B cell (primary cell): ENCODE measurements around the gene MTCL1. TPM values are rescaled to one million over a fixed set of nuclear protein-coding genes. Genes with fewer than 3 reads are reported as not detected.

Experiments
- ATAC-seq: fragments of 200-7000 bp; cut with Tn5 transposase; one replicate; pipeline ENCODE4 v1.10.0; 2021; ENCODE audit warnings: low read depth, mild to moderate bottlenecking, moderate number of reproducible peaks, moderate library complexity
- CTCF ChIA-PET: fragments of 350-600 bp; sonication (Branson Sonifier 250); formaldehyde crosslinking; loops from one replicate; lab custom pipeline; 2021; ENCODE audit warnings: antibody characterized with exemption, inconsistent platforms; lab: Charles Lee
- POLR2A ChIA-PET: fragments of 350-600 bp; sonication (Branson Sonifier 250); formaldehyde crosslinking; loops from one replicate; lab custom pipeline; 2021; ENCODE audit warnings: antibody characterized with exemption; lab: Charles Lee
- DNase-seq: peaks from one replicate; pipeline ENCODE4 v3.0.0; 2013
- H2AFZ ChIP-seq: 2 replicates; pipeline ENCODE4 v1.6.1; 2012; ENCODE audit warnings: mild to moderate bottlenecking, low read depth, low read length; ENCODE audit not compliant: insufficient read depth, poor library complexity, severe bottlenecking
- H3K27ac ChIP-seq, 2 donors: 1 replicate in 1 of 2; 2 replicates in 1 of 2; pipeline ENCODE4 v1.5.1; 2012 to 2013; ENCODE audit warnings: low read length in 2 of 2, mild to moderate bottlenecking in 2 of 2, moderate library complexity in 1 of 2
- H3K27me3 ChIP-seq, 4 experiments: fragments of 200-600 bp in 1 of 4; sonication (generic) in 1 of 4; replicated peaks in 1 of 4; 1 replicate in 2 of 4; 2 replicates in 2 of 4; pipeline versions ENCODE4 v1.6.1 to v1.7.0; 2013 to 2016; ENCODE audit warnings: low read length in 3 of 4, mild to moderate bottlenecking in 2 of 4, mixed read lengths in 1 of 4, moderate library complexity in 1 of 4; ENCODE audit not compliant: insufficient read depth in 4 of 4, control insufficient read depth in 3 of 4; ENCODE audit errors: control extremely low read depth in 1 of 4
- H3K36me3 ChIP-seq, 2 experiments: replicated peaks in 1 of 2; 1 replicate in 1 of 2; 2 replicates in 1 of 2; pipeline versions ENCODE4 v1.6.1 to v1.7.1; 2013; ENCODE audit warnings: low read length in 1 of 2; ENCODE audit not compliant: insufficient read depth in 2 of 2, control insufficient read depth in 1 of 2; ENCODE audit errors: control extremely low read depth in 1 of 2, extremely low read depth in 1 of 2
- H3K4me1 ChIP-seq, 2 donors: fragments of 200-600 bp in 1 of 2; sonication (generic) in 1 of 2; 1 replicate in 1 of 2; 2 replicates in 1 of 2; pipeline versions ENCODE4 v1.5.1 to v1.6.1; 2013 to 2017; ENCODE audit warnings: low read length in 2 of 2; ENCODE audit not compliant: control insufficient read depth in 2 of 2, insufficient read depth in 2 of 2
- H3K4me2 ChIP-seq: replicated peaks from 2 replicates; pipeline ENCODE3; 2012; ENCODE audit warnings: mild to moderate bottlenecking, low read depth, low read length; ENCODE audit not compliant: poor library complexity, severe bottlenecking
- H3K4me3 ChIP-seq, 5 experiments: fragments of 200-600 bp in 1 of 5; sonication (generic) in 1 of 5; 1 replicate in 3 of 5; 2 replicates in 2 of 5; pipeline versions ENCODE4 v1.5.1 to v1.7.0; 2011 to 2016; ENCODE audit warnings: low read length in 4 of 5, mild to moderate bottlenecking in 4 of 5, low read depth in 2 of 5, control low read depth in 1 of 5, moderate library complexity in 1 of 5; ENCODE audit not compliant: insufficient read depth in 1 of 5; ENCODE audit errors: control extremely low read depth in 1 of 5, extremely low read depth in 1 of 5
- H3K79me2 ChIP-seq: fragments of 200-600 bp; sonication (generic); one replicate; pipeline ENCODE4 v1.6.0; 2016; ENCODE audit warnings: low read length; ENCODE audit not compliant: control insufficient read depth, insufficient read depth
- H3K9ac ChIP-seq: fragments of 200-600 bp; sonication (generic); 2 replicates; pipeline ENCODE4 v1.6.1; 2017; ENCODE audit warnings: mild to moderate bottlenecking, low read length, moderate library complexity
- H3K9me3 ChIP-seq, 3 donors: one replicate each; pipeline versions ENCODE4 v1.6.1 to v1.7.1; 2013; ENCODE audit warnings: low read length in 2 of 3; ENCODE audit not compliant: control insufficient read depth in 2 of 3, insufficient read depth in 1 of 3; ENCODE audit errors: control extremely low read depth in 1 of 3
- H4K20me1 ChIP-seq: 2 replicates; pipeline ENCODE4 v1.6.0; 2012; ENCODE audit warnings: mild to moderate bottlenecking, low read length; ENCODE audit not compliant: insufficient read depth, control insufficient read depth, poor library complexity, severe bottlenecking
- H3K27ac Mint-ChIP-seq: one replicate; pipeline ENCODE4 v1.8.0; 2021; ENCODE audit warnings: mixed read lengths
- H3K27me3 Mint-ChIP-seq: one replicate; pipeline ENCODE4 v1.8.0; 2021; ENCODE audit warnings: mixed read lengths
- H3K4me1 Mint-ChIP-seq: one replicate; pipeline ENCODE4 v1.8.0; 2021; ENCODE audit warnings: mixed read lengths
- H3K4me3 Mint-ChIP-seq: one replicate; pipeline ENCODE4 v1.8.0; 2021; ENCODE audit warnings: mixed read lengths
- H3K9me3 Mint-ChIP-seq: one replicate; pipeline ENCODE4 v1.8.0; 2022; ENCODE audit warnings: mixed read lengths; ENCODE audit not compliant: insufficient read depth
- EZH2 ChIP-seq: IDR thresholded peaks from 2 replicates; pipeline ENCODE4 v1.6.1; 2012; ENCODE audit warnings: borderline replicate concordance, low read depth, mild to moderate bottlenecking, moderate library complexity, low read length; ENCODE audit not compliant: insufficient read depth, poor library complexity, severe bottlenecking
- WGBS: methylation state at CpG from one replicate; pipeline ENCODE4 v1.1.5; 2013; ENCODE audit warnings: missing lambda C conversion rate; ENCODE audit not compliant: insufficient coverage; 5-methylcytosine and 5-hydroxymethylcytosine counted together
- intact Hi-C: fragments of 100-400 bp; cut with micrococcal nuclease; formaldehyde crosslinking; loops from one replicate; pipeline ENCODE4 v1.10.0; 2022
- polyA plus RNA-seq: library from polyadenylated mRNA; depleted of rRNA; stranded (reverse); fragments of >200 nt; gene quantifications from 2 replicates; pipeline ENCODE4 v1.2.3, GENCODE V29; 2012
- total RNA-seq, 2 donors: library from RNA; stranded (reverse); fragments of 120-200 nt in 1 of 2; gene quantifications; 1 replicate in 1 of 2; 2 replicates in 1 of 2; pipeline versions ENCODE4 v1.2.3 to v1.2.4, GENCODE V29; 2013 to 2022
- TF ChIP-seq, protein P1 (sequence below): fragments of 200-600 bp; IDR thresholded peaks from one replicate; pipeline ENCODE4 v1.8.0; 2022; ENCODE audit warnings: antibody characterized with exemption, mild to moderate bottlenecking

The MTCL1 gene
- total and polyA plus RNA-seq, 2 donors (not counting 1 experiment from before 2014, with no cell fraction given) = 2.7 to 5.8 TPM

DNA sequence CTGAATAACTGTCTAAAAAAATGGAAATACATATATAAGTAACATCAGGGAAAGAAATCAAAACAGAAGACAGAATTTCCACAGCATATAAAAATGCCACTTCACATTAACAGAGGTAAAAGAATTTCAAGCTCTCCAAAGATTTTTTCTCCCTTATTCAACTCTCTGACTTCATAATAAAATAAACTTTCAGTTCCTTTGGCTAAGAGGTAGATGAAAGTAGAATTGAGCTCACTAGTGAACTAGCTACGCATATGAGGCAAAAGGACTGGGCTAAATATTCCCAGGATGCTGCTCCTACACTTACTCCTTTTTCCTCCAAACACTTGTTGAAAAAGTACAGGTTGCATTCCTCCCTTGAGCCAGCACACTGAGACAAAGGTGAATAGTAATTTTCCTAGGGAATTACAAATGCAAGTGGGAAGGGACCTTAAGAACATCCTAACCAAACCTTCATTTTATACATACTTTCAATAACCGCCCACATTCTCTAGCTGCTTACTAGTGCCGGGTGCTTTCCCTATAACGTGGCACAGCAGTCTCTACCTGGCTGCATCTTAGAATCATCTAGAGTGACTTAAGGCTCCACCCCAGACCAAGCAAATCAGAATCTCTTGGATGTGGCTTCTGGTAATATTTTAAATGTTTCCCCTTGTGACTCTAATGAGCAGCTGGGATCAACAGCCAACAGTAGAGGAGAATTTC lies 136.6 kb downstream of the MTCL1 start:
- H3K4me2 ChIP-seq = no peak overlapping the region
- Mint-ChIP-seq H3K4me3 (no peak overlapping the region), H3K27me3 (peaks cover 6% of the 10 kb centered on the region), H3K9me3 (peaks cover 5% of the 10 kb centered on the region), H3K4me1 (no peaks in the 10 kb centered on the region), H3K27ac (no peak overlapping the region)
- no peaks in the 10 kb centered on the region for H3K27me3 ChIP-seq
- H3K9me3 ChIP-seq = peaks cover 0 to 10% (median 6%) of the 10 kb centered on the region in 3 donors
- H4K20me1 ChIP-seq = no peaks in the 10 kb centered on the region
- no peak overlapping the region for H2AFZ ChIP-seq
- H3K36me3 ChIP-seq = no peaks in the 10 kb centered on the region
- ChIA-PET POLR2A (no interaction called here), CTCF (no interaction called here)
- WGBS = no CpG with 5 or more reads among the region's 4 CpGs
- H3K4me3 ChIP-seq = no peak overlapping the region
- DNase-seq (no peak), ATAC-seq (no peak)
- no peaks in the 10 kb centered on the region for H3K4me1 ChIP-seq
- H3K9ac ChIP-seq = no peak overlapping the region
- intact Hi-C loops = no loop called here
- H3K27ac ChIP-seq = no peak overlapping the region
- H3K79me2 ChIP-seq = no peaks in the 10 kb centered on the region
- TF ChIP-seq EZH2 = no peak
- TF ChIP-seq, protein P1, sequence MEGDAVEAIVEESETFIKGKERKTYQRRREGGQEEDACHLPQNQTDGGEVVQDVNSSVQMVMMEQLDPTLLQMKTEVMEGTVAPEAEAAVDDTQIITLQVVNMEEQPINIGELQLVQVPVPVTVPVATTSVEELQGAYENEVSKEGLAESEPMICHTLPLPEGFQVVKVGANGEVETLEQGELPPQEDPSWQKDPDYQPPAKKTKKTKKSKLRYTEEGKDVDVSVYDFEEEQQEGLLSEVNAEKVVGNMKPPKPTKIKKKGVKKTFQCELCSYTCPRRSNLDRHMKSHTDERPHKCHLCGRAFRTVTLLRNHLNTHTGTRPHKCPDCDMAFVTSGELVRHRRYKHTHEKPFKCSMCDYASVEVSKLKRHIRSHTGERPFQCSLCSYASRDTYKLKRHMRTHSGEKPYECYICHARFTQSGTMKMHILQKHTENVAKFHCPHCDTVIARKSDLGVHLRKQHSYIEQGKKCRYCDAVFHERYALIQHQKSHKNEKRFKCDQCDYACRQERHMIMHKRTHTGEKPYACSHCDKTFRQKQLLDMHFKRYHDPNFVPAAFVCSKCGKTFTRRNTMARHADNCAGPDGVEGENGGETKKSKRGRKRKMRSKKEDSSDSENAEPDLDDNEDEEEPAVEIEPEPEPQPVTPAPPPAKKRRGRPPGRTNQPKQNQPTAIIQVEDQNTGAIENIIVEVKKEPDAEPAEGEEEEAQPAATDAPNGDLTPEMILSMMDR = no peak

DNA sequence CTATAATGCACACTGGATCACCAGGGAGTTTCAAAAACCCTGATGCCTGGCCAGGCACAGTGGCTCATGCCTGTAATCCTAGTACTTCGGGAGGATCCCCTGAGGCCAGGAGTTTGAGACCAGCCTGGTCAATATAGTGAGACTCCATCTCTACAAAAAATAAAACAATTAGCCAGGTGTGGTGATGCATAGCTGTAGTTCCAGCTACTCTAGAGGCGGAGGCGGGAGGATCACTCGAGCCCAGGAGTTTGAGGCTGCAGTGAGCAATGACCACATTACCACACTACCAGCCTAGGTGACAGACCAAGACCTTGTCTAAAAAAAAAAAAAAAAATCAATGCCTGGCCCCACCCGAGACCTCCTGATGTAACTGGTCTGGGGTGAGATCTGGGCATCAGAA lies 137.2 kb downstream of the MTCL1 start:
- ChIA-PET POLR2A (no interaction called here), CTCF (no interaction called here)
- no peak overlapping the region for H3K9ac ChIP-seq
- H3K79me2 ChIP-seq = no peaks in the 10 kb centered on the region
- no peak overlapping the region for H3K27ac ChIP-seq
- WGBS = no CpG with 5 or more reads among the region's 5 CpGs
- no peak overlapping the region for H3K4me2 ChIP-seq
- no peak overlapping the region for H3K27ac Mint-ChIP-seq
- H3K9me3 Mint-ChIP-seq = peaks cover 2% of the 10 kb centered on the region
- no peaks in the 10 kb centered on the region for H4K20me1 ChIP-seq
- H3K36me3 ChIP-seq = no peaks in the 10 kb centered on the region
- H3K4me3 ChIP-seq = no peak overlapping the region
- H2AFZ ChIP-seq = no peak overlapping the region
- no peaks in the 10 kb centered on the region for H3K4me1 ChIP-seq
- no peak for DNase-seq
- H3K9me3 ChIP-seq = peaks cover 0 to 4% (median under 1%) of the 10 kb centered on the region in 3 donors
- H3K27me3 Mint-ChIP-seq = peaks cover 10% of the 10 kb centered on the region
- ATAC-seq = no peak
- intact Hi-C loops = no loop called here
- no peaks in the 10 kb centered on the region for H3K4me1 Mint-ChIP-seq
- H3K27me3 ChIP-seq = no peaks in the 10 kb centered on the region
- no peak overlapping the region for H3K4me3 Mint-ChIP-seq
- TF ChIP-seq, protein P1 = no peak
- no peak for TF ChIP-seq EZH2
